ENCODE measurements around the gene ZNF692.

The ZNF692 gene

GRCh38 chr1:248849152-248849551, 9.7 kb downstream of the ZNF692 start:
- H3K4me3 ChIP-seq (ENCODE audit: low read depth, low read length): no peak overlapping the region
- TF ChIP-seq, protein P1, sequence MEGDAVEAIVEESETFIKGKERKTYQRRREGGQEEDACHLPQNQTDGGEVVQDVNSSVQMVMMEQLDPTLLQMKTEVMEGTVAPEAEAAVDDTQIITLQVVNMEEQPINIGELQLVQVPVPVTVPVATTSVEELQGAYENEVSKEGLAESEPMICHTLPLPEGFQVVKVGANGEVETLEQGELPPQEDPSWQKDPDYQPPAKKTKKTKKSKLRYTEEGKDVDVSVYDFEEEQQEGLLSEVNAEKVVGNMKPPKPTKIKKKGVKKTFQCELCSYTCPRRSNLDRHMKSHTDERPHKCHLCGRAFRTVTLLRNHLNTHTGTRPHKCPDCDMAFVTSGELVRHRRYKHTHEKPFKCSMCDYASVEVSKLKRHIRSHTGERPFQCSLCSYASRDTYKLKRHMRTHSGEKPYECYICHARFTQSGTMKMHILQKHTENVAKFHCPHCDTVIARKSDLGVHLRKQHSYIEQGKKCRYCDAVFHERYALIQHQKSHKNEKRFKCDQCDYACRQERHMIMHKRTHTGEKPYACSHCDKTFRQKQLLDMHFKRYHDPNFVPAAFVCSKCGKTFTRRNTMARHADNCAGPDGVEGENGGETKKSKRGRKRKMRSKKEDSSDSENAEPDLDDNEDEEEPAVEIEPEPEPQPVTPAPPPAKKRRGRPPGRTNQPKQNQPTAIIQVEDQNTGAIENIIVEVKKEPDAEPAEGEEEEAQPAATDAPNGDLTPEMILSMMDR (IDR thresholded peaks at IDR 0.05; ENCODE audit: borderline replicate concordance, insufficient read depth, low read depth, low read length): no peak

DNA sequence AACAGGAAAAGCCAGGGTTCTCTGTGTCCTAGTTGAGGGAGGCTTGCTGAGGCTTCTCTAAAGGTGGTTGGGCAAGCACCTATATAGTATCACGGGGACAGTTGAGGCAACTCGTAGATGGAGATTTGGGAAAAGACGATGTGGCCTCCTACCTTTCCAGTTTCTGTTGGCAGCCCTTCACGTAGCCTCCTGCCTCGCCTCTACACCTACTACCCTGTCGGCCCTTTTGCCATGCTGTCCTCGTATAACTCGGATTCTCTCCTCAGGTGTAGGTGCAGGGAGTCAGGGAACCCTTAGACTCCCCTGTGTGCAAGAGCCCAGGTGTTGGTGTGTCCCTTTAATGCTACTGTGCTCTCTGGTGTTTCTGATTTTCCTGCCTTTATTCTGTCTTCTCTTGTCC, 10.3 kb downstream of the ZNF692 start:
- TF ChIP-seq, protein P1 (IDR thresholded peaks at IDR 0.05; ENCODE audit: borderline replicate concordance, insufficient read depth, low read depth, low read length): no peak
- no peak overlapping the region for H3K4me3 ChIP-seq (ENCODE audit: low read depth, low read length)

GRCh38 chr1:248847956-248848561, 10.8 kb downstream of the ZNF692 start:
- no peak overlapping the region for H3K4me3 ChIP-seq (ENCODE audit: low read depth, low read length)
- TF ChIP-seq, protein P1 (IDR thresholded peaks at IDR 0.05; ENCODE audit: borderline replicate concordance, insufficient read depth, low read depth, low read length): no peak

- TF ChIP-seq, protein P1 (IDR thresholded peaks at IDR 0.05; ENCODE audit: borderline replicate concordance, insufficient read depth, low read depth, low read length): no peak
- no peak overlapping the region for H3K4me3 ChIP-seq (ENCODE audit: low read depth, low read length)
These were observed 11.5 kb downstream of the ZNF692 start for GRCh38 chr1:248847181-248847955.

DNA sequence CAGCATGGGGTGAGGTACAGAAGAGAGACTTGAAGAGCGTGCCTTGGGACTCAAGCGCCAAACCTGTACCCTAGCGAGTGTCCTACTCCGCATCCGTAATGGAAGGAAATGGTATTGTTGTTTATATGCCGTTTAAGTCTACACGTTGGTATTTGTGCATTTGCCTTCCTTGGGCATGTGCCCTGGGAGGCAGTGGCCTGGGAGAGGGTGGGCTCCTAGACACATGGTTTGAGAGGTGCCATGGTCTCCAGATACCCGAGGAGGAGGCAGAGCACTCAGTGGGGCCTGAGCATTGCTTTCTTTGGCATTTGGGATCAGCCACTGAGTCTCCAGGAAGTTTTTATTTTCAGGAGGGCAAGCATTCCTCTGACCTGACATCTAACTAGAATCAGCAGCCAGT, 14.4 kb downstream of the ZNF692 start:
- no peak overlapping the region for H3K4me3 ChIP-seq (ENCODE audit: low read depth, low read length)
- TF ChIP-seq, protein P1 (IDR thresholded peaks at IDR 0.05; ENCODE audit: borderline replicate concordance, insufficient read depth, low read depth, low read length): no peak

DNA sequence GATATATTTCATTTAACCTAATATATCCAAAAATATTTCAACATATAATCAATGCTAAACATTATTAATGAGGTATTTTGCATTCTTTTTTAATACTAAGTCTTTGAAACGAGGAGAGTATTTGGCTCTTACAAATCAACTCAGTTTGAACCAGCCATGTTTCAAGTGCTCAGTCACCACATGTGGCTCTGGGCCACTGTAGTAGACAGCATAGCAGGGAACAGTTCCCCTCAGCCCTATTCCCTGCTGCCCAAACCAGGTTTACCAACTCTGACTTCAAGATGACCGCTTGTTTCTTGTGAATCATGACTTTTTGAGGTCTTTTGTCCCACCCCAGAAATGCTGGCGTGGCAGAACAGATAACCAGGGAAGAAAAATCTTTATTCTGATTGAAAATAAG, 15.2 kb downstream of the ZNF692 start:
- H3K4me3 ChIP-seq (ENCODE audit: low read depth, low read length): no peak overlapping the region
- TF ChIP-seq, protein P1 (IDR thresholded peaks at IDR 0.05; ENCODE audit: borderline replicate concordance, insufficient read depth, low read depth, low read length): no peak

Measured in GM12875 (cell line).